ENCODE results near the gene SH3RF1. TPM values are rescaled to one million over a fixed set of nuclear protein-coding genes. Genes with fewer than 3 reads are reported as not detected.

The SH3RF1 gene
- total RNA-seq, 2 donors from 2014 or later = 7.8 to 12.4 TPM

DNA sequence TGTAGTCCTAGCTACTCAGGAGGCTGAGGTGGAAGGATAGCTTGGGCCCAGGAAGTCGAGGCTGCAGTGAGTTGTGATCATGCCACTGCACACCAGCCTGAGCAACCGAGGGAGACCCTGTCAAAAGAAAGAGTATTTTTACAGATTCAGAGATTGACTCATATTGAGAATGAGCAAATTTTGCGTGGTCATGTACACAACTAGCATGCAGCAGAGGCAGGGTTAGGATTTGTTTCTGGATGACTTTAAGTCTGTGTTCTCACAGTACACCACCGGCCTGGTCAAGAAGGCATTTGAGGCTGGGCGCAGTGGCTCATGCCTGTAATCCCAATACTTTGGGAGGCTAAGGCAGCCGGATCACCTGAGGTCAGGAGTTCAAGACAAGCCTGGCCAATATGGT, 215.9 kb downstream of the SH3RF1 start:
- H3K4me3 ChIP-seq = no peak overlapping the region
- DNase-seq (ENCODE audit: low spot score) = no peak
- TF ChIP-seq, protein P1, sequence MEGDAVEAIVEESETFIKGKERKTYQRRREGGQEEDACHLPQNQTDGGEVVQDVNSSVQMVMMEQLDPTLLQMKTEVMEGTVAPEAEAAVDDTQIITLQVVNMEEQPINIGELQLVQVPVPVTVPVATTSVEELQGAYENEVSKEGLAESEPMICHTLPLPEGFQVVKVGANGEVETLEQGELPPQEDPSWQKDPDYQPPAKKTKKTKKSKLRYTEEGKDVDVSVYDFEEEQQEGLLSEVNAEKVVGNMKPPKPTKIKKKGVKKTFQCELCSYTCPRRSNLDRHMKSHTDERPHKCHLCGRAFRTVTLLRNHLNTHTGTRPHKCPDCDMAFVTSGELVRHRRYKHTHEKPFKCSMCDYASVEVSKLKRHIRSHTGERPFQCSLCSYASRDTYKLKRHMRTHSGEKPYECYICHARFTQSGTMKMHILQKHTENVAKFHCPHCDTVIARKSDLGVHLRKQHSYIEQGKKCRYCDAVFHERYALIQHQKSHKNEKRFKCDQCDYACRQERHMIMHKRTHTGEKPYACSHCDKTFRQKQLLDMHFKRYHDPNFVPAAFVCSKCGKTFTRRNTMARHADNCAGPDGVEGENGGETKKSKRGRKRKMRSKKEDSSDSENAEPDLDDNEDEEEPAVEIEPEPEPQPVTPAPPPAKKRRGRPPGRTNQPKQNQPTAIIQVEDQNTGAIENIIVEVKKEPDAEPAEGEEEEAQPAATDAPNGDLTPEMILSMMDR (IDR thresholded peaks at IDR 0.05) = no peak
- peaks cover 0 to 53% of the 10 kb centered on the region in 2 donors for H3K4me1 ChIP-seq
- no peaks in the 10 kb centered on the region for H3K9me3 ChIP-seq
- no peaks in the 10 kb centered on the region for H3K27me3 ChIP-seq
- no peaks in the 10 kb centered on the region for H3K36me3 ChIP-seq
- H3K27ac ChIP-seq = no peak overlapping the region

DNA sequence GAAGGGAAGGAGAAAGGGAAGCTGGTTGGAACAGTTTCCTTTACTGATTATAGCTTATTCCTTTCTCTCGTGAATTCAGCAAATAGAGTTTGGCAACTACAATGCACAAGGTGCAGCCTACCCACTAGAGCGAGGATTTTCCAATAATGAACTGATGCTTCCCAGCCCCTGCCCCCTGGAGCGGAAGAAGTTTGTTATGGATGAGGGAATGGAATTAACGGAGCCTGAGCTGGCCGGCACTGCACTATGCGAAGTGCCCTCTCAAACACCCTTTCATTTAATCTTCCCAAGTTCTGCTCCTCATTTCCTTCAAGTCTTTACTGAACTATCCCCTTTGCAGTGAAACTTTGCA, 218.2 kb downstream of the SH3RF1 start:
- H3K27me3 ChIP-seq = no peaks in the 10 kb centered on the region
- H3K4me3 ChIP-seq = no peak overlapping the region
- no peaks in the 10 kb centered on the region for H3K9me3 ChIP-seq
- no peaks in the 10 kb centered on the region for H3K36me3 ChIP-seq
- no peak overlapping the region for H3K27ac ChIP-seq
- H3K4me1 ChIP-seq = peaks cover 0 to 47% of the 10 kb centered on the region in 2 donors
- no peak for DNase-seq (ENCODE audit: low spot score)
- TF ChIP-seq, protein P1 (IDR thresholded peaks at IDR 0.05) = no peak

DNA sequence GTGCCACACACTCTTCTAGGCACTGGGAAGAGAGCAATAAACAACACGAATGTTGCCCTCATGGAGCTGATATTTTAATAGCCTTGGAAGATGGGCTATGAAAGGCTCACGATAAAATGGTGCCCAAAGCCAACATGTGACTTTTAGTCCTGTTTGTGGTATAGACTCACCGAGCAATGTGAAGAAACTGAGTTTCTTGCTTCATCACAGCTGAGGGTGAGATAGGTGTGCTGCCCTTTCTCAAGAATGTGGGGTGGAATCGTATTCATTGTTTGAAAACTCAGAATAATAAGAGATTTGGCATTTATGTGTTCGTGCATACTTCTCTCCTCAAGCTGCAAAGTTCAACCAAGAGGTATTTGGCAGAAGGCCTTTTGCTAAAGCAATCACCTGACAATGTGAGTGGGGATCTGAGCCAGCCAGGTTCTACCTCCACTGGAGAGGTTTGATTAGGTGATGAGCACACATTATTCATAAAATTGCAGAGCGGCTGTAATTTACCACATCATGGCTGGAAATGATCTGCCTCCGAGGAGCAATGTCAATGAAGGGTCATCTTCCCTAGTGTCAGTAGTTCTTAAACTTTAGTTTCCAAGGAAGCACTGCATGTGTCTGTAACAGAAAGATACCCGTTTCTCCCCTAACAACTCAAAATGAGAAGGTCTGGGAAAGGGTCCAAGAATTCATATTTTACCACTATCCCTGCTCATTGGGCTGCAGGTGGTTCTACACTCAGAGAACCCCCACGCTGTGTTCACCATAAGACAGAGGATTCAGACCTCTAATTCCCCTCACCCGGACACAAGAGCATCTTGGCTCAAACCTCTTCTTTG, 218.8 kb downstream of the SH3RF1 start:
- Histone ChIP-seq H3K4me3 (no peak overlapping the region), H3K4me1 (peaks cover 0 to 44% of the 10 kb centered on the region in 2 donors), H3K27me3 (no peaks in the 10 kb centered on the region), H3K36me3 (no peaks in the 10 kb centered on the region), H3K9me3 (no peaks in the 10 kb centered on the region), H3K27ac (peak overlapping the region; percentile 8 to 80)
- DNase-seq (ENCODE audit: low spot score) = no peak
- TF ChIP-seq, protein P1 (IDR thresholded peaks at IDR 0.05) = no peak

DNA sequence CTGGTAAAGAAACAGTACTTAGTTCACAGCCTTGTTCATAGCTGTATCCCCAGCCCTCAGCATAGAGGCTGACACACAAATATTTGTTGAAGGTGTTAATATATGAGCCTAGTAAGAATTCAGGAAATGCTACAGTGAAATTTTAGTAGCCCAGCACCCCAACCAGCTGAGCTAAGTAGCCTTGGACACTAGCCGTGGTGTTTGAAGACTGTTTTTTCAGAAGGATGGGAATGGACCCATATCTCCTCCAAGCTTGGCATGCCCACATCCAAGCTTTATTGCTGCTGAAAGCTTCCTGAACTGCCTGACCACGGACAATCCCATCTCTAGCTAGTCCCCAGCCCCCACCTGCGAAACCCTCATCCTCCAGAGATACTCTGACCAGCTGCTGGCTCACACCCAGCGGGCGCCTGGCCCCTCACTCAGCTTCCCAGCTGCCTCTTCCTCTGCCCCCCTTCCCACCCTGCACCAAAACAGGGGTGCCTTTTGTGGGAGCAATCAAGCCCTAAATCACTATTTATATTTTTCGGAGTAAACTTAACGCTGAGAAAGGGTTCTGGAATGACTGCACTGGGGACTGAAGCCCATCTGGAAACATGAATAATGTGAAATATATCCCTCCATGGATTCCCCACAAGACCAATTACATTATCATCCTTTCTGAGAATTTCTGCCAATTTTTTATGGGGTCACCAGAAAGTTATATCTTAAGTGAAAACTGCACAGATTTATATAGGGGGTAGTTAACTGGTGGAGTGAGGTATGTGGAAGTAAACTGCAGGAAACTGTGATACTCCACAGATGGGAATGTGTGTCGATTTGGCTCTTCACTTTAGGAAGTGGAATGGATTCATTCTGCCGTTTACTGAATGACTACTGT, 219.6 kb downstream of the SH3RF1 start:
- Histone ChIP-seq H3K36me3 (no peaks in the 10 kb centered on the region), H3K27me3 (no peaks in the 10 kb centered on the region), H3K4me3 (no peak overlapping the region), H3K9me3 (no peaks in the 10 kb centered on the region), H3K4me1 (peaks cover 0 to 44% of the 10 kb centered on the region in 2 donors), H3K27ac (peak overlapping the region; percentile 80)
- DNase-seq (ENCODE audit: low spot score) = no peak
- TF ChIP-seq, protein P1 (IDR thresholded peaks at IDR 0.05) = no peak

DNA sequence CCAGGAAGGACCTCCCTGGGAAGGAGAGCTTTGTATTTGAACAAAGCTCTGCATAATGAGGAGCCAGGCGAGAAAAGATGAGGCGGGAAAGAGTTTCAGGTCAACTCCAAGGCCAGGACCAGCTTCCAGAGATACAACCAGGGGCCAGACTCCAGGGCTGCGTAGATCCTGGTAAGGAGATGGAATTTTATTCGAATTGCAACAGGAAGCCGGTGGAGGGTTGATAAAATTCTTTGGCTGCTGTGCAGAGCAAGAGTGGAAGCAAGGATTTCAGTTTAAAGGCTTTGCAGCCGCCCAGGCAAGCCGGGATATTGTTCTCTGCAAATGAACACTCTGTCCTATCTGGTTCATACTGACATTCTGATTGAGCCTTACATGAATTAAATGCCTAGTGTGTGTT, 220.5 kb downstream of the SH3RF1 start:
- Histone ChIP-seq H3K27me3 (no peaks in the 10 kb centered on the region), H3K27ac (peak overlapping the region; percentile 80), H3K36me3 (no peaks in the 10 kb centered on the region), H3K4me3 (no peak overlapping the region), H3K9me3 (no peaks in the 10 kb centered on the region), H3K4me1 (peaks cover 0 to 44% of the 10 kb centered on the region in 2 donors)
- peak; percentile 62 for DNase-seq (ENCODE audit: low spot score)
- TF ChIP-seq, protein P1 (IDR thresholded peaks at IDR 0.05) = no peak

All from right atrium auricular region (tissue), 2 donors.